ENCODE measurements around the gene BEST4.

DNA sequence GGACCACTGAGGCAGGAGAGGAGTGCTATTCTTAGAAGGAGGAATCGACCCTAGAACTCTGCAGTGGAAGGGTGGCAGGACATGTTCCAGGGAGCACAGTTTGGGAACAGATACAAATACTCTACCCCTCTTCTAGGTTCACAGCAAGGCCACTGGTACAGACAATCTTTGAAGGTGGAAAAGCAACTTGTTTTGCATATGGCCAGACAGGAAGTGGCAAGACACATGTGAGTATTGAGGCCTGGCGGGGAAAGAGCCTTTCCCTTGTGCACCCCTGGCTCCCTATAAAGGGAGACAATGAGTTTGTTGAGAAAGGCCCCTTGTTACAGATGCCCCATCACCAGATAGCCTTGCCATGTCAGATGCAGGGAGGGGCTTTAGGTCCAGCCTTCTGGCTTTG is 30.6 kb downstream of the BEST4 start:
- TF ChIP-seq, protein P1, sequence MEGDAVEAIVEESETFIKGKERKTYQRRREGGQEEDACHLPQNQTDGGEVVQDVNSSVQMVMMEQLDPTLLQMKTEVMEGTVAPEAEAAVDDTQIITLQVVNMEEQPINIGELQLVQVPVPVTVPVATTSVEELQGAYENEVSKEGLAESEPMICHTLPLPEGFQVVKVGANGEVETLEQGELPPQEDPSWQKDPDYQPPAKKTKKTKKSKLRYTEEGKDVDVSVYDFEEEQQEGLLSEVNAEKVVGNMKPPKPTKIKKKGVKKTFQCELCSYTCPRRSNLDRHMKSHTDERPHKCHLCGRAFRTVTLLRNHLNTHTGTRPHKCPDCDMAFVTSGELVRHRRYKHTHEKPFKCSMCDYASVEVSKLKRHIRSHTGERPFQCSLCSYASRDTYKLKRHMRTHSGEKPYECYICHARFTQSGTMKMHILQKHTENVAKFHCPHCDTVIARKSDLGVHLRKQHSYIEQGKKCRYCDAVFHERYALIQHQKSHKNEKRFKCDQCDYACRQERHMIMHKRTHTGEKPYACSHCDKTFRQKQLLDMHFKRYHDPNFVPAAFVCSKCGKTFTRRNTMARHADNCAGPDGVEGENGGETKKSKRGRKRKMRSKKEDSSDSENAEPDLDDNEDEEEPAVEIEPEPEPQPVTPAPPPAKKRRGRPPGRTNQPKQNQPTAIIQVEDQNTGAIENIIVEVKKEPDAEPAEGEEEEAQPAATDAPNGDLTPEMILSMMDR (IDR thresholded peaks at IDR 0.05; ENCODE audit: poor library complexity) = no peak
- TF ChIP-seq EZH2 (IDR thresholded peaks at IDR 0.05; ENCODE audit: borderline replicate concordance) = no peak

Measured in hepatocyte (in vitro differentiated cells).